Mesendoderm (in vitro differentiated cells): ENCODE measurements around the gene RGS13.

ENCODE experiments used
- DNase-seq: peaks from one replicate; pipeline ENCODE4 v3.0.0; 2013
- H2AK5ac ChIP-seq: 2 replicates; pipeline ENCODE4 v1.6.1; 2013; ENCODE audit warnings: low read length, inconsistent platforms
- H2BK120ac ChIP-seq: 2 replicates; pipeline ENCODE4 v1.6.1; 2013; ENCODE audit warnings: low read depth, mild to moderate bottlenecking, low read length, moderate library complexity, mixed read lengths
- H2BK15ac ChIP-seq: replicated peaks from 2 replicates; pipeline ENCODE4 v1.6.1; 2013; ENCODE audit warnings: low read depth, mild to moderate bottlenecking, moderate library complexity
- H2BK5ac ChIP-seq: 2 replicates; pipeline ENCODE4 v1.6.1; 2013; ENCODE audit warnings: low read length, inconsistent platforms
- H3K18ac ChIP-seq: 2 replicates; pipeline ENCODE4 v1.6.1; 2013; ENCODE audit warnings: mild to moderate bottlenecking, low read length, mixed read lengths
- H3K23ac ChIP-seq: one replicate; pipeline ENCODE4 v1.6.1; 2013; ENCODE audit warnings: low read length
- H3K27ac ChIP-seq: 2 replicates; pipeline ENCODE4 v1.5.1; 2013; ENCODE audit warnings: low read depth, mild to moderate bottlenecking, inconsistent platforms, low read length, moderate library complexity
- H3K27me3 ChIP-seq: 2 replicates; pipeline ENCODE4 v1.6.1; 2013; ENCODE audit warnings: low read length, control low read depth, mild to moderate bottlenecking, inconsistent platforms; ENCODE audit not compliant: insufficient read depth, poor library complexity
- H3K36me3 ChIP-seq: 2 replicates; pipeline ENCODE4 v1.6.1; 2013; ENCODE audit warnings: low read length, inconsistent platforms; ENCODE audit not compliant: control insufficient read depth, insufficient read depth
- H3K4ac ChIP-seq: one replicate; pipeline ENCODE4 v1.6.1; 2013; ENCODE audit warnings: low read depth, mild to moderate bottlenecking, low read length, moderate library complexity
- H3K4me1 ChIP-seq: 2 replicates; pipeline ENCODE4 v1.6.1; 2013; ENCODE audit warnings: low read depth, low read length, inconsistent platforms; ENCODE audit not compliant: control insufficient read depth
- H3K4me2 ChIP-seq: 2 replicates; pipeline ENCODE4 v1.6.1; 2013; ENCODE audit warnings: low read length
- H3K4me3 ChIP-seq: 2 replicates; pipeline ENCODE4 v1.5.1; 2013; ENCODE audit warnings: mild to moderate bottlenecking, low read length
- H3K56ac ChIP-seq: one replicate; pipeline ENCODE4 v1.6.1; 2013; ENCODE audit warnings: low read length
- H3K79me1 ChIP-seq: 2 replicates; pipeline ENCODE4 v1.6.1; 2013; ENCODE audit warnings: low read length, inconsistent platforms
- H3K79me2 ChIP-seq: 2 replicates; pipeline ENCODE4 v1.6.1; 2013; ENCODE audit warnings: mild to moderate bottlenecking, low read length; ENCODE audit not compliant: control insufficient read depth, insufficient read depth
- H3K9ac ChIP-seq: 2 replicates; pipeline ENCODE4 v1.6.1; 2013; ENCODE audit warnings: low read length, inconsistent platforms
- H4K5ac ChIP-seq: one replicate; pipeline ENCODE4 v1.6.1; 2013; ENCODE audit warnings: low read length
- H4K8ac ChIP-seq: one replicate; pipeline ENCODE4 v1.6.1; 2013; ENCODE audit warnings: low read depth, mild to moderate bottlenecking, control low read depth, low read length, moderate library complexity
- WGBS: extraction: QIAGEN DNeasy Blood & Tissue Kit; methylation state at CpG from one replicate; pipeline ENCODE4 v1.1.7; 2013; ENCODE audit warnings: low lambda C conversion rate, missing lambda C conversion rate; ENCODE audit not compliant: insufficient coverage; ENCODE audit errors: extremely low coverage; 5-methylcytosine and 5-hydroxymethylcytosine counted together

The RGS13 gene

DNA sequence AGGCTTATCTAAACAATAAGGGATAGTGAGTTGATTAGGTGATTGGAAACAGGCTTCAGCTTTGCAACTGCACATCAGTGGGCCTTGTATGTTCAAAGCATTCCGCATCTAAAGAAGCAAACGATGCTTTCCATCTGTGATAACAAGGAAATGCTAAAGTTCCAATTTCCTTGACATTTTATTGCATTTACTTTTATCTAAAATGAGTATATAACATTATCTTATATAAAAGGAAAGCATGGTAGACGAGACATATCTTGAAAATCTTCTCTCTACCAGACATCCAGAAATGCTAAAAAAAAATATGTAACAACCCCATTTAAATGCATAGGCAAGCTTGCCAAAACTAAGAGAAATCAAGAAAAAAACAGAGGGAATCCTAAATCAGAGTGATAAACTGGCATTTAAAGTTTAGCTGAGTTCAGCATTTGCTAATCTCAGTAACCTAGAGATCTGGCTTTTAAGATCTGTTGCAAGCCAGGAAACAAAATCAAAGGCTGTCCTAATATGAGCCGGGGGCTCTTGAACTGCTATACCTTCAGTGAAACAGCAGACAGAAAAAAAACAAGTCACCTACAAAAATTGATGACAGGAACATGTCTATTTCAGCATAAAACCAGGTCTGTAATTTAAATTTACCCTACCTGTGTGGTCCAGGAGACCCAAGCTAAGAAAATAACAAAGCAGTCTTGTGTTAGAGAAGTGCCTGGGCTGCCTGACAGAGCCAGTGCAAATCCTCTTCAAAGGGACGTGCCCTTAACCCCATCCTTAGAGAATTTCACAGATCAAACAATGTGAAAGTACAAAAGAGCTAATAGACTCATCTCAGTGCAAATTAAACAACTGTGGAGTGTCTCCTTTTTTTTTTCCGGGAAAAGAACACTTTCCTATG lies 3.1 kb upstream of the RGS13 start:
- Histone ChIP-seq H3K4ac (no peak overlapping the region), H3K4me2 (no peak overlapping the region), H2BK5ac (no peak overlapping the region), H3K79me2 (no peaks in the 10 kb centered on the region), H3K4me1 (no peaks in the 10 kb centered on the region), H4K8ac (no peak overlapping the region), H2BK120ac (no peak overlapping the region), H4K5ac (no peak overlapping the region), H3K27me3 (no peaks in the 10 kb centered on the region), H2AK5ac (no peak overlapping the region), H3K23ac (no peak overlapping the region), H3K9ac (no peak overlapping the region), H3K27ac (no peak overlapping the region), H3K36me3 (no peaks in the 10 kb centered on the region), H2BK15ac (no peak overlapping the region), H3K56ac (no peak overlapping the region), H3K4me3 (no peak overlapping the region), H3K79me1 (no peaks in the 10 kb centered on the region), H3K18ac (no peak overlapping the region)
- no CpG with 5 or more reads among the region's 6 CpGs for WGBS
- peak; percentile 23 for DNase-seq

- no peaks in the 10 kb centered on the region for H3K79me1 ChIP-seq
- H3K4ac ChIP-seq, result no peak overlapping the region
- H3K4me2 ChIP-seq, result no peak overlapping the region
- no peaks in the 10 kb centered on the region for H3K79me2 ChIP-seq
- no peak overlapping the region for H3K4me3 ChIP-seq
- H3K27me3 ChIP-seq, result no peaks in the 10 kb centered on the region
- no peaks in the 10 kb centered on the region for H3K36me3 ChIP-seq
- no peak overlapping the region for H4K8ac ChIP-seq
- no peak overlapping the region for H2AK5ac ChIP-seq
- no peaks in the 10 kb centered on the region for H3K4me1 ChIP-seq
- DNase-seq, result no peak
- H3K18ac ChIP-seq, result no peak overlapping the region
- H3K27ac ChIP-seq, result no peak overlapping the region
- H3K56ac ChIP-seq, result no peak overlapping the region
- no peak overlapping the region for H2BK120ac ChIP-seq
- no peak overlapping the region for H3K9ac ChIP-seq
- H4K5ac ChIP-seq, result no peak overlapping the region
- no peak overlapping the region for H2BK5ac ChIP-seq
- no CpG with 5 or more reads among the region's 7 CpGs for WGBS
- no peak overlapping the region for H2BK15ac ChIP-seq
- H3K23ac ChIP-seq, result no peak overlapping the region
These were observed 2.3 kb upstream of the RGS13 start for GRCh38 chr1:192633533-192634253.

GRCh38 chr1:192635041-192635440 lies 906 bp upstream of the RGS13 start:
- Histone ChIP-seq H3K9ac (no peak overlapping the region), H2AK5ac (no peak overlapping the region), H2BK120ac (no peak overlapping the region), H3K56ac (no peak overlapping the region), H3K4me2 (no peak overlapping the region), H3K79me2 (no peaks in the 10 kb centered on the region), H3K4ac (no peak overlapping the region), H3K23ac (no peak overlapping the region), H3K4me1 (no peaks in the 10 kb centered on the region), H4K5ac (no peak overlapping the region), H3K18ac (no peak overlapping the region), H3K4me3 (no peak overlapping the region), H2BK15ac (no peak overlapping the region), H3K27ac (no peak overlapping the region), H3K27me3 (no peaks in the 10 kb centered on the region), H3K79me1 (no peaks in the 10 kb centered on the region), H3K36me3 (no peaks in the 10 kb centered on the region), H4K8ac (no peak overlapping the region), H2BK5ac (no peak overlapping the region)
- no peak for DNase-seq
- no CpG with 5 or more reads among the region's 2 CpGs for WGBS

DNA sequence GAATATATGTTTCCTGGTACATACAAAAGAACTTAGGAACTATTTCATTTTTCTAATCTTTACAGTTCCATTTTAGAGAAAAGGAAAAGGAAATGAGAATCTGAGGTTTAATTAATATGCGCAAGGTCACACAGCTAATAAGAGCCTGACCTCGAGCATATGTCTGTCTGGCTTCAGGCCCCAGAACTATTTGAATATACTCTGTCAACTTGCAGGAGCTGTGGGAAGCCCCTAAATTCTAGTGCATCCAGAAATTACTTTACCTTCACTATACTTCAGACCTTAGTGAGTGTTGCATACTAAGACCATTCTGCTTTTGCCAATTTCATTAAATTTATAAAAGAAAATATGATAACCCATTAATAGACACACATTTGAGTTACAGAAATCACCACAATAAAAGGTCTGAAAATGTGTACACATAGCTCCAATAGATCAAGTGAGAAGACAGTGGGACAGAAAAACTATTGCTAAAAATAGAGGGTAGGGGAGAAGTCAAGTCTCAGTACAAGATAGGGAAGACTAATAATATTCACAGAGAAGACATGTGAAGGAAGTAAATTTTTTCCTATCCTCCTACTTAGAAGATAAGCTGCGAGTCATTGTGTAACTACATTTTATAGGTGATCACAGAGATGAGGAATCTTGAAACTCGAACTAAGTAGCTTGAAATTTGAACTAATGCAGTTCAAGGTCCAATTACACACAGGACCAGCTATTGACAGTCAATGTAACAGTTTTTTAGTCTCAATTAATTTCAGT lies 3.8 kb downstream of the RGS13 start:
- Histone ChIP-seq H3K4me1 (no peaks in the 10 kb centered on the region), H3K36me3 (no peaks in the 10 kb centered on the region), H3K56ac (no peak overlapping the region), H3K27me3 (no peaks in the 10 kb centered on the region), H3K9ac (no peak overlapping the region), H3K18ac (no peak overlapping the region), H2AK5ac (no peak overlapping the region), H3K79me2 (no peaks in the 10 kb centered on the region), H4K5ac (no peak overlapping the region), H3K23ac (no peak overlapping the region), H2BK5ac (no peak overlapping the region), H3K4me2 (no peak overlapping the region), H2BK120ac (no peak overlapping the region), H3K4ac (no peak overlapping the region), H3K79me1 (no peaks in the 10 kb centered on the region), H4K8ac (no peak overlapping the region), H2BK15ac (no peak overlapping the region), H3K27ac (no peak overlapping the region), H3K4me3 (no peak overlapping the region)
- no peak for DNase-seq
- WGBS, result no CpG with 5 or more reads among the region's 4 CpGs

GRCh38 chr1:192652159-192652558 lies 16.2 kb downstream of the RGS13 start:
- H3K18ac ChIP-seq, result no peak overlapping the region
- no peaks in the 10 kb centered on the region for H3K27me3 ChIP-seq
- no peak overlapping the region for H3K27ac ChIP-seq
- H3K4me3 ChIP-seq, result no peak overlapping the region
- H4K5ac ChIP-seq, result no peak overlapping the region
- H3K56ac ChIP-seq, result no peak overlapping the region
- no peak overlapping the region for H2BK120ac ChIP-seq
- H3K79me1 ChIP-seq, result no peaks in the 10 kb centered on the region
- peaks cover 3% of the 10 kb centered on the region for H3K4me1 ChIP-seq
- no peaks in the 10 kb centered on the region for H3K36me3 ChIP-seq
- DNase-seq, result no peak
- H2BK15ac ChIP-seq, result no peak overlapping the region
- H3K23ac ChIP-seq, result no peak overlapping the region
- no peak overlapping the region for H3K9ac ChIP-seq
- H3K79me2 ChIP-seq, result no peaks in the 10 kb centered on the region
- H3K4me2 ChIP-seq, result no peak overlapping the region
- no CpG with 5 or more reads among the region's 1 CpG for WGBS
- no peak overlapping the region for H2BK5ac ChIP-seq
- no peak overlapping the region for H2AK5ac ChIP-seq
- no peak overlapping the region for H3K4ac ChIP-seq
- no peak overlapping the region for H4K8ac ChIP-seq
